Stimulated activated CD8-positive, alpha-beta memory T cell treated with anti-CD3 and anti-CD28 coated beads, Interleukin-15, amount 100 ng/mL, for 4 hours (primary cell): Measurements from ENCODE around the gene MLYCD.

Experiments
- DNase-seq, 2 donors: peaks; one replicate each; pipeline ENCODE4 v3.0.0-alpha.2; 2020; ENCODE audit warnings: low read depth in 2 of 2

MLYCD gene

DNA sequence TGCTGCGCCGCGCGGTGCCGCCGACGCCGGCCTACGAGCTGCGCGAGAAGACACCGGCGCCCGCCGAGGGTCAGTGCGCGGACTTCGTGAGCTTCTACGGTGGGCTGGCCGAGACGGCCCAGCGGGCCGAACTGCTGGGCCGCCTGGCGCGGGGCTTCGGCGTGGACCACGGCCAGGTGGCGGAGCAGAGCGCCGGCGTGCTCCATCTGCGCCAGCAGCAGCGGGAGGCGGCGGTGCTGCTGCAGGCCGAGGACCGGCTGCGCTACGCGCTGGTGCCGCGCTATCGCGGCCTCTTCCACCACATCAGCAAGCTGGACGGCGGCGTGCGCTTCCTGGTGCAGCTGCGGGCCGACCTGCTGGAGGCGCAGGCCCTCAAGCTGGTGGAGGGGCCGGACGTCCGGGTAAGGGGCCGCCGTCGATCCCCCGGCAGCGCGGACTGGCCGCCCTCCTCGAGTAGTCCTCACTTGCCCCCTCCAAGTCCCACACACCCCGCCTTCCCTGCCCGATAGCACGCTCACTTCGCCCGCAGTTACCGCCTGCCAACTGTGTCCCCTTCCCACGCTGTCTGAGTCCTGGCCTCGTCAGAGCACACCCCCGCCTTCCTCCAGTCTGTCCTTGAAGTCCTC, 470 bp downstream of the MLYCD start:
- DNase-seq = peak; percentile 32 to 50

DNA sequence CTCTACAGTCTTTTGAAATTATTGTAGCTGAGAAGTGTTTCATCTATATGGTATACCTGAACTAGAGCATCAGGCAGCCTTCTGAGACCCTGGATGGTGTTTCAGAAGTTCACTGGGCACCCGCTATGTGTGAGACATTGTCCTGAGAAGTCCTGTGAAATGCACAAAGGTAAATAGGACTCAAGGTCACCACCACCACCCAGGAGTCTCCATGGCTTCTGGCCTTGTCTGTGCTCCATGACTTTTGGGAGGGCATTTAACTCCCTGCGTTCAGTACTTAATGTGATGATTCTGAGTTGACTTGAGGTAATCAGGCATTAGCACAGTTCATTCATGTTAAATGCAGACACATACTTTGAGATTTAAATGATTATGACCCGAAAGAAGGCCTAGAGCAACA, 1.1 kb downstream of the MLYCD start:
- no peak for DNase-seq

GRCh38 chr16:83900571-83900970, 1.7 kb downstream of the MLYCD start:
- DNase-seq = no peak

- no peak for DNase-seq
Observed at GRCh38 chr16:83901101-83901500, 2.2 kb downstream of the MLYCD start.

DNA sequence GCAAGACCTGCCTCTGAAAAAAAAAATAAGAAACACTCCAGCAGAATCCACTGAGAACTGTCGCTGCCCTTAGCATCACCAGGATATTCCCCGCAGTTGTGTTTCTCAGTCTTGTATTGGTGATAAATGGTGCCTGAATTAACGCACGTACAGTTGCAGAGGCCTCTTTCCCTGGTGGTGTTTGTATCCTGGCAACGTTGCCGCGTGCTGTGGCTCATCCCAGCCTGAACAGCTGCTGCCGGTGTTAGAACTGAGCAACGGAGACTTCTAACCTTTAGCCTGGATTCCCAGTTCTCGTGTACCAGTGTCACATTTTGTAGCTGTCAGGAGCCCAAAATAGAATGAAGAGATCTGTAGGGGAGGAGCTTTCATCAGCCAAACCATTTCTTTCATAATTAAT, 4.8 kb downstream of the MLYCD start:
- DNase-seq = no peak

DNA sequence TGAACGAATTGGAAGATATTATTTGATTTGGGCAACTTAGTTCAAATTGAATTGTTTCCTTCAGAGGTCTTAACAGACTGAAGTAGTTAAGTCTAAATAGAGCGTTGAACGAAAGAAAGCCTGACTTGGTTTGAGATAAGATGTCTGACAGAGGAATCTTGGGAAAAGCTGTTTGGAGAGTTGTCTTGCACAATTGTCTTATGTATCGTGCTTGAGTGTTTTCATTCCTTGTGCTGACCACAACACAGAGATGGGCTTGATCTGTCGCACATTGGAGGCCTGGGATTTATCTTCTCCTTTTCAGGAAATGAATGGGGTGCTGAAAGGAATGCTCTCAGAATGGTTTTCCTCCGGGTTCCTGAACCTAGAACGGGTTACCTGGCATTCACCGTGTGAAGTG, 7.8 kb downstream of the MLYCD start:
- DNase-seq = no peak

GRCh38 chr16:83907111-83907510, 8.2 kb downstream of the MLYCD start:
- no peak for DNase-seq

DNA sequence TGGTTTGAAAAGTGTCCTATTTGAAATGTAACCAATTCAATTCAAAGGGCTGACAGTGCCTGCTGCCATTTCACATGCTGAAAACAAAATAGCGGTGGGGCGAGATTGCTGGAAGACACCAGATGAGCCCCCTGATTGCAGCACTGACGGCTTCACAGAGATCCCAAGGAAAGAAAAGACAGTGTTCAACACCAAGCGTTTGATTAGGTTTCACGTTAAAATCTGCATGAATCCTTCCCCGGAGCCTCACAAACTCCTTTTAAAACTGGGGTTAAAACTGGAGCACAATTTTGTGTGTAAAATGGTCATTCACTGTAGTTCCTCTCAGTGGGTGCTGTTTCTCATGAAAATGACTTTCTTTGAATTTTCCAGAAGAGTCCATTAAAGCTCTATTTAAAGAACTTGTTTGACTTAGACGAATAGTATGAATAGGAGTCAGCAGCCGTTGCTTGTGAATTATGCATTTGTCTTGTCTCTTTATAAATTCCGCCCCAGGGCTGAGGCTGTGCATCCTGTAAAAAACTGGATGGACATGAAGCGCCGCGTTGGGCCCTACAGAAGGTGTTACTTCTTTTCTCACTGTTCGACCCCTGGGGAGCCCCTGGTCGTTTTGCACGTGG, 8.8 kb downstream of the MLYCD start:
- no peak for DNase-seq

DNA sequence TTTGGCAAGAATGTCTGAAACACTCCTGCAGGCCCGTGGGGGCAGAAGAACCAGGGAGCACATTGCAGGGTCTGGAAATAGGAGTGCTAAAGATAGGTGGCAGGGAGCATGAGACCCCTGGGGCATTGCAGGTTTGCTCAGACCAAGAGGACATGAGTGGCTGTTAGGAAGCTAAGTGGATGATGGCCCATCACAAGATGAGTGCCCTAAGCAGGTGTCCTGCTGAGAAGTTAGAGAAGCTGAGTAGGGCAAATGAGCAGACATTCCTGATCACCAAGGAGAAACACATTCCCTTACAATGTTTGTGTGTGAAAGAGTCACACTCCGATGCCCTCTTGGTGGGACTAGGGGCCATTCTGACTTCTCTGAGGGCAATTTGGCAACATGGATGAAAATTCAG, 9.9 kb downstream of the MLYCD start:
- no peak for DNase-seq

GRCh38 chr16:83911290-83911689, 12.4 kb downstream of the MLYCD start:
- DNase-seq = no peak

DNA sequence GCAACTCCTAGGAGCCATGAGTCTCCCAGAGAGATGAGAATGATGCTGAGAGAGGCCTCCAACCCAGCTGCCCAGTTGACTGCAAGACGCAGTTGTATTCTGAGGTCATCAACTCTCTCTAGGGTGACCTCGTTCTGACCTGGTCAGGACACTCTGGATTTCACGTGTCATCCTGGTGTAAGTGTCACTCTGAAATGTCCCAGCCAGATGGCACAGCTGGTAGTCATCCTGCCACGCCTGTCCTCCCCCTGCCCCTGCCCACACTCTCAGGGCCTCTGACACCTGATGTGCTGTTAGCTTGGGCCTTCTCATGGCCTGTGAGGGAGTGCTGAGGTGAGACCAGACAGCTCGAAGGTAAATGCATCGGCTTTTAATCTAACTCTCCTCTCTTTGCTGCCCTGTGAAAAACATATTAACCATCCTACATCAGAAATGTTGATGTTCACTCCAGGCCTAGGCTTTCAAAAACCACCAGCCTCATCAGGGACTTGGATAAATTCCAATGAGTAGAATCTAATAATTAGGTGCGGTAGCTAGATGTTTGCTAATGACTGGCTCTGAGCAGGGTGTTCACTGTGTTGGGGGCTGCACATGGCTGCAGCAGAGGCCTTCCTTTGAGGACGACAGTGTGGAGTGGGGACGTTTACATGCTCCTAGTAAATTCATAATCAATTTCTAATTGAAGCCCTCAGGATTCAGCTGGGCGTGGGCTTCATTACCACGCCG, 13.8 kb downstream of the MLYCD start:
- no peak for DNase-seq

- no peak for DNase-seq
Observed at GRCh38 chr16:83913245-83913633, 14.3 kb downstream of the MLYCD start.

DNA sequence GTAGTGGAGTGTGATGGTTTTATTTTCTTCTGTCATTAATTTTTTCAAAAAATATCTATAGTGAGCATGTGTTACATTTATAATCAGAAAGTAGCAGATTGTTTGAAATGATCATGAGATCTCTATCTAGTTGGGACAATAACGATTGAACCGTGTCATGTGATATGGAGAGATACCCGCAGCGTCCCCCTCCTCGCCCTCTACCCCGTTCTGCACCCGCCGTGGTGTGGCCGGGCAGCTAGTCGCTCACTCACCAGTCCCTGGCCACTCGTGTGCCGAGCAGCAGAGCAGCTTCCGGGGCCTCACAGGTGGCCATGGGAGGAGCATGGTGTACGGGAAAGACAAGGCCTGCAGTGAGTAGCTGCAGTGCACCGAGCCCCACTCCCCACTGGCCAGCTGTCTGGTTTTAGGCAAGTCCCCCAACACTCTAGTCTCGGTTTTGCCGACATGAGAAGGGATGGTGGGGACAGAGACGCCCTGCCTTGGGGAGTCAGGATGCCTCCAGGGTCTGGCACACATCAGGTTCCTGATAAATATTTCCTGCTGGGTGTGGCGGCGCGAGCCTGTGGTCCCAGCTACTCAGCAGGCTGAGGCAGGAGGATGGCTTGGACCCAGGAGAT, 15.3 kb downstream of the MLYCD start:
- DNase-seq = no peak

DNA sequence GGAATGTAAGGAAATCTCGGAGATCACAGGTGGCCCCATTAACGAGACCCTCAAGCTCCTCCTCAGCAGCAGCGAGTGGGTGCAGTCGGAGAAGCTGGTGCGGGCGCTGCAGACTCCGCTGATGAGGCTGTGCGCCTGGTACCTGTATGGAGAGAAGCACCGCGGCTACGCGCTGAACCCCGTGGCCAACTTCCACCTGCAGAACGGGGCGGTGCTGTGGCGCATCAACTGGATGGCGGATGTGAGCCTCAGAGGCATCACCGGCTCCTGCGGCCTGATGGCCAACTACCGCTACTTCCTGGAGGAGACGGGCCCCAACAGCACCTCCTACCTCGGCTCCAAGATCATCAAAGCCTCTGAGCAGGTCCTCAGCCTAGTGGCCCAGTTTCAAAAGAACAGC, 16.2 kb downstream of the MLYCD start:
- no peak for DNase-seq

GRCh38 chr16:83915491-83915890, 16.6 kb downstream of the MLYCD start:
- DNase-seq = no peak

DNA sequence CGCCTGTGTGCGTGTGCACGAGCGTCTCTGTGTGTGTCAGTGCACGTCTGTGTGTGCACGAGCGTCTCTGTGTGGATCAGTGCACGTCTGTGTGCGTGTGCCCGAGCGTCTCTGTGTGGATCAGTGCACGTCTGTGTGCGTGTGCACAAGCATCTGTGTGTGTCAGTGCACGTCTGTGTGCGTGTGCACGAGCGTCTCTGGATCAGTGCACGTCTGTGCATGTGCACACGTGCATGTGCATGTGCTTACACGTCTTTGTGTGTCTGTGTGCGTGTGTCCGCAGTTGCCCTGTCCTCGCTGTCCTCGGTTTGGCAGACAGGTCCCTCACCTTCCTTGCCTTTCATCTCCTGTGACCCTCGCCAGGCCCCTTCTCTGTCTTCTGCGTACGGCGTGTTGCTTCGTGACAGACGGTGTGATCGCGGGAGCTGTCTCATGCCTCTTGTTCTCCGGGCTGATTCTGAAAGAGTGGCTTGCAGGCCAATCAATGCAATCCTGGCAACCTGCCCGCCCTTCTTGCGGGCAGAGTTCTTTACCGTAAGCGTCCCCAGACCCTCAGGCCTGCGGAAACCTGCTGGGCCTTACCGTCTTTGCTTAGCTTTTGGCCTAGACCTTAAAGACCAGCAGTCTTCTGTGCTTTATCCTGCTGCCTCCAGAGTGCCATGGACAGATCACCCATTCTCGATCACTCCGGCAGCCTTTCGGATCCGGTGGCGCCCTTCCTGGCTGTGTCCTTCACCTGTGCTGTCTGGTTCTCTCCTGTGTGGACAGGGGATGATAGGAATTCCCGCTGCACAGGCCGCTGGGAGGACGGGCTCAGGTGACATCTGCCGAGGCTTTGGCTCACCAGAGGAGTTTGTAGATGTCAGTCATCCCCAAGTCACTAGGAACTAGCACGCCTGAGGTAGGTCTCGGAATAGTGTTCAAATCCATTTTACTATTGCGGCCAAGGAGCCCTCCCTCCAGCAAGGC, 18.5 kb downstream of the MLYCD start:
- DNase-seq = no peak

GRCh38 chr16:83920894-83921491, 22.1 kb downstream of the MLYCD start:
- DNase-seq = no peak

GRCh38 chr16:83923581-83924365, 24.9 kb downstream of the MLYCD start:
- no peak for DNase-seq

DNA sequence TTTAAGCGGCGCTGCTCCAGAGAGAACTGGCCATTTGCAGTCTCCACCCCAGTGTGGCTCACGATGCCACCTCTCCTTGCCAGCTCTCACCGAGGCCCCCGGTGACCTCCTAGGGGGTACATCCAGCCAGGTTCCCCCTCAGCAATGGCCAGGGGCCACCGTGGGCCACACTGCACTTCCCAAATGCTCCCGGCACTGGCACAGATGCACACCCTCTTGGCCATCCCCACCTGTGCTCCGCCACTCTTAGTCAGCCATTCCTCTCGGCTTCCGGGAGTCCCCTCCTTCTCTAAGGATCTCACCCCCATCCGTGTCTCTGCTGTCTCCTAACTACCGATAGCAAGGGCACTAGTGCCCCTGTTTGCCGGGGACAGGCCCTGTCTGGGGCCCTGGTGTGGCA, 25.8 kb downstream of the MLYCD start:
- no peak for DNase-seq

DNA sequence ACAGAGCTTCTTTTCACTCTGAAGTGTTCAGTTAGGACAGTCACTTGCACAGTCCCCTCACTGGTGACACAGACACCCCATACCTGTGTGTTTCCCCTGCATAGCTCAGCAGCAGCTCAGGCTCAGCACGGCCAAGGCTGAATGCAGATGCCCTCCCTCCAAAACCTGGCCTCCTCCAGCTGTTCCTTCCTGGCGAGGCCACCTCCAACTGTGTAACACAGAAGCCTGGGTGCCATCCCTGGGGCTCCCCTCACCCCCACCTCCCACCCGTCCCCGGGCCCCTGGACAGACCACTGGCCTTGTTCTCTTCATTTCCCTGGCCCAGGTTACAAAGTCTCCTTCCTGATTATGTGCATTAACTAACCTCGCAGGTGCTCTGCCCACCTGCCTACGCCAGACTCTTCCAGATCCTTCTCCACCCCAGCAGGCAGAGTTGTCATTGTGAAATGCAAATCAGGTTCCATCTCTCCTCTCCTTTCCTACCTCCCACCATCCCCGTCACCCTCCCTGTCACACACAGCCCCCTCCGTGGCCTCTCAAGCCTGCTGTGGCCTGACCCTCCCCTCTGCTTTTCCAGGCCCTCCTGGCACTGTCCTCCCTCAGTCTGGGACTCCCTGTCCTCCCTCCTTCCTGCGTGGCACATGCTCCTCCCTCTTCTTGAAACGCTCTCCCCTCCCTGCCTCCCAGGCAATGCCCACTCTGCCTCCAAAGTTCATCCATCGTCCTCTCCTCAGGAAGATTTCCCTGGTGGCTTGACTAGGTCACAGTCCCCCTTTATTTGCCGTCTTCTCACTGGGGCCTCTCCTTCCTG, 26.4 kb downstream of the MLYCD start:
- DNase-seq = no peak
